Loucy (cell line): ENCODE data around the gene SDHA.

Source experiments
- CTCF ChIP-seq: fragments of 200-600 bp; sonication (generic); conservative IDR thresholded peaks from 2 replicates; pipeline ENCODE4 v1.5.1; 2014; ENCODE audit warnings: mild to moderate bottlenecking, antibody characterized with exemption, low read length
- EZH2phosphoT487 ChIP-seq: fragments of 200-600 bp; IDR thresholded peaks from 2 replicates; pipeline ENCODE4 v1.6.1; 2018; ENCODE audit warnings: antibody characterized with exemption, mild to moderate bottlenecking, moderate library complexity, borderline replicate concordance

DNA sequence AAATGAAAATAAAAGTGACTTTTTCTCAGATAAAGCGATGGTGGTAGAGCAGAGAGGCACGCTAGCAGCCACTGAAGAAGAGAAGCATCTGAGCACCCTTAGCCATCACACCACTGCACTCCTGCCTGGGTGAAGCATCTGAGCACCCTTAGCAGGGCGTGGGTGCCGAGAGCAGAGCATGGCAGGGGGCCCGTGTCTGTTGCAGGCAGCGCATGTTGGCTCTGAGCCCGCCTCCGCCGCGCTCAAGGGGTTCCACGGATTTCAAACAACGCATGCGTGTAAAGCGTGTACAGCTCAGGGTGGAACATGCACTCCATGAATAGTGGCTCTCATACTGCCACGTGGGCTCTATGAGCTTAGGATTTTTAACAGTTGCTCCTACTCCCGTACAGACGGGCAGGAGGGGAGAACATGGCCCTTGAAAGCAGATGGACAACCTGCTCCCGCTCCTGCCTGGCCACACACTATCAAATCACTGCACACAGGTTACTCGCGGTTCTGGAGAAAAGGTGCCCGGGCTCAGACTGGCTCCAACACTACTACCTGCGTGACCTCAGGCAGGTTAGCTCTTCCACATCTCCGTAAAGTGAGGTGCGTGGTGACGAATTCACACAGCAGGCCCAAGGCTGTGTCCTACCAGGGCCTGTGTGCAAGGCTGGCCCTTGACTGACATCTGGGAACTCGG is 14.7 kb upstream of the SDHA start:
- no peak for TF ChIP-seq CTCF
- TF ChIP-seq EZH2phosphoT487 = no peak
